ENCODE results near the gene SMCO1.
"Not testable (repeated sequence)": the region's sequence is repeated elsewhere in the genome, so short reads cannot be mapped to it uniquely, and the experiment has no call there.

SMCO1 gene

DNA sequence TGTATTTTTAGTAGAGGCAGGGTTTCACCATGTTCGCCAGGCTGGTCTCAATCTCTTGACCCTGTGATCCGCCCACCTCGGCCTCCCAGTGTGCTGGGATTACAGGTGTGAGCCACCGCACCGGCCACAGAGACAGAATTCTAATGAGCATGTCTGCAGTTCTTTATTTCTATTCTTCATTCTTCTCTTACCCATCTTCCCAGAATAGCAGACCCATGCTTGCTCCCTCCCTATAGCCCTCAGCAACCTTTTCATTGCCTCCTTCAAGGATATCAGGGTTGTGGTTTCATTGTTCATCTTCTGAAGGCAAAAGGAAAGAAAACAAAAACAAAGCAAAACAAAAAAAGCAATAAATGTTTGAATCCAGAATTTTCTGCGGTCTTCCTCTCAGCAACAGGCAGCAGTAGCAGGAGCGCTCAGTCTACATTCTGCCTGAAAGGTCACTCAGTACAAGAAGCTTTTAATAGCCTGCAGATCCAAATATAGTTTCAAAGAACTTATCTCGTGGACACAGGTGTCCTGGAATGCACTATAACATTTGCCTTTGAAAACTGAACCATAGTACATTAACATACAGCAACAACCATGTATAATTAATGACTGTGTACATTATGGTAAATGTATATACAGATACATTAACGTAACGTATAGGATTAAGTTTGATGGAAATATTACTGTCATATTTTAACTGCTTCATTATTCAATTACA lies at the start of gene SMCO1:
Gene SMCO1, minus strand, starts transcription at position 434 of the 709 bp plus-strand sequence. Its CDS starts 137 bp downstream, at position 297.
- no peak for DNase-seq (ENCODE audit: low read depth in 2 of 2)

DNA sequence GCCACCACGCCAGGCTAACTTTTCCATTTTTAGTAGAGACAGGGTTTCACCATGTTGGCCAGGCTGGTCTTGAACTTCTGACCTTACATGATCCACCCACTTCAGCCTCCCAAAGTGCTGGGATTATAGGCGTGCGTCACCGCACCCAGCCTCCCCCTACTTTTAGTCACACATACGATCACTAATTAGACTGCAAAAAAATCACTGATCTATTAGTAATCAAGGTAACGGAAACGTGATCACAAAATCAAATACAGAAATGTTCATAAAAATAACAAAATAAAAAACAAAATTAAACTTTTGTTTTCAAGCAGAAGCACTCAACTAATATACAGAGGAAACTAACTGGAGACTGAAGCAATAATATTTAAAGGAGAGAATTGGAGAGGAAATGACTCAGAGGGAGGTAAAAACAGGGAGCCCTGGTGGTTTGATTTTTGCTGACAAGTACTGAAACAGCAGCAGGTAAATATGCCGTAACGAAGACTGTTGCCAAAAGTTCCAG lies 48.6 kb upstream of the SMCO1 start:
- no peak for DNase-seq (ENCODE audit: low read depth in 2 of 2)

DNA sequence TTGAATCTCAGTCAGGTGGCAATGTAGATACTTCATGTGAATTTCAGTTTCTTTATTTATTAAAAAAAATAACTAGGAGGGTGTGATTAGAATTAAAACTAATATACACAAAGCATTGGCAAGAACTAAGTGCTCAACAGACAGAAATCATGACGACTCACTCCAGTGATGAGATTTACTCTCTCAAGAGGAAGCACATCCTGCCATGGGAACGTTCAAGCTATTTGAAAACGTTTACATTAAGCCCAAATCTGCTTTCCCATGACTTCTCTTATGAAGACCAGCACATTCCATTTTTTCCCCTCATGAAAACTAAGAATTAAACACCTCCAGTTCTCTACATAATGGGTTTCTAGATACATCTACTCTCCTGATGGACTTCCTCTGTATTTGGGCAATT lies 44.7 kb upstream of the SMCO1 start:
- no peak for DNase-seq (ENCODE audit: low read depth in 2 of 2)

DNA sequence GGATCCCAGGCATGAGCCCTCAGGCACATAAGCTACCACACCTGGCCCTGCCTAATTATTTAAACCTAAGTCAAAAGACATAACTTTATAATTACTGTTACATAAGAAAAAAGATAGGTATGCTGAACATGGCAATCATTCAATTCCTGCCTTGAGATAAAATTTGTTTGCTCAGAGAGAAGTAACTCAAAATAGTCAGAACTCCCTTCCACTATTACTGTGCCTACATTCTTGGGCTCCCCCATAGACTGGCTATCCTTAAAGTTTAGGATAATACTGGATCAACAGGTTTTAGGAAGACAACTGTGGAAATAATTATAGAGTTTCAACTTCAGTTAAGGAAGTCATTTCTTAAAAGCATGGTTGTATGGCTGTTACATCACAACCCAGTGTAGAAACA lies 43.3 kb upstream of the SMCO1 start:
- no peak for DNase-seq (ENCODE audit: low read depth in 2 of 2)

DNA sequence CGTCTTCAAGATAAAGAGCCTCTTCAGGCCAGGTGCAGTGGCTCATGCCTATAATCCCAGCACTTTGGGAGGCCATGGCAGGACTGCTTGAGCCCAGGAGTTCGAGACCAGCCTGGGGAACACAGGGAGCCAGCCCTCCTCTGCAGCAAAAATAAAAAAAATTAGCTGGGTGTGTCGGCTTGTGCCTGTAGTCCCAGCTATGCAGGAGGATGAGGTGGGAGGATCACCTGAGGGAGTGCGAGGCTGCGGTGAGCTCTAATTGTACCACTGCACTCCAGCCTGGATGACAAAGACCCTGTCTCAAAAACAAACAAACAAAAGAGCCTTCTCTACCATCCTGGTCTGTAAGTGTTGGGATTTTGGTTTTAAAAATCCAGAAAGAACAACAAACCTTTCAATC lies 42.1 kb upstream of the SMCO1 start:
- no peak for DNase-seq (ENCODE audit: low read depth in 2 of 2)

GRCh38 chr3:196555295-196555694 lies 40.1 kb upstream of the SMCO1 start:
- DNase-seq (ENCODE audit: low read depth in 2 of 2) = no peak

GRCh38 chr3:196554205-196554604 lies 39.1 kb upstream of the SMCO1 start:
- DNase-seq (ENCODE audit: low read depth in 2 of 2) = no peak

DNA sequence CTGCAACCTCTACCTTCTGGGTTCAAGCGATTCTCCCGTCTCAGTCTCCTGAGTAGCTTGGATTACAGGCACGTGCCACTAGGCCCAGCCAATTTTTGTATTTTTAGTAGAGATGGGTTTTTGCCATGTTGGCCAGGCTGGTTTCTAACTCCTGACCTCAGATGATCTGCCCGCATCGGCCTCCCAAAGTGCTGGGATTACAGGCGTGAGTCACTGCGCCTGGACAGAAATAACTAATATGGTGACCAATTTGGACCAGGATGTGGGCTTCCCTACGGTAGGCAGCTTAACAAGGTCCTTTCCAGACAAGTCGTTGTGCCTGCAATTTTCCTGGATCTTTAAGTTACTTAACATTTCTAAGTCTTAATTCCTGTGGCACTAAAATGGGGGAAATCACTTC lies 38.4 kb upstream of the SMCO1 start:
- no peak for DNase-seq (ENCODE audit: low read depth in 2 of 2)

GRCh38 chr3:196552253-196552652 lies 37.1 kb upstream of the SMCO1 start:
- no peak for DNase-seq (ENCODE audit: low read depth in 2 of 2)

- DNase-seq (ENCODE audit: low read depth in 2 of 2) = not testable (repeated sequence)
These were observed 35.0 kb upstream of the SMCO1 start for GRCh38 chr3:196550172-196550571.

GRCh38 chr3:196549312-196549711 lies 34.2 kb upstream of the SMCO1 start:
- DNase-seq (ENCODE audit: low read depth in 2 of 2) = not testable (repeated sequence)

GRCh38 chr3:196547067-196547466 lies 31.9 kb upstream of the SMCO1 start:
- DNase-seq (ENCODE audit: low read depth in 2 of 2) = no peak

- DNase-seq (ENCODE audit: low read depth in 2 of 2) = no peak
These were observed 31.4 kb upstream of the SMCO1 start for GRCh38 chr3:196546537-196546936.

DNA sequence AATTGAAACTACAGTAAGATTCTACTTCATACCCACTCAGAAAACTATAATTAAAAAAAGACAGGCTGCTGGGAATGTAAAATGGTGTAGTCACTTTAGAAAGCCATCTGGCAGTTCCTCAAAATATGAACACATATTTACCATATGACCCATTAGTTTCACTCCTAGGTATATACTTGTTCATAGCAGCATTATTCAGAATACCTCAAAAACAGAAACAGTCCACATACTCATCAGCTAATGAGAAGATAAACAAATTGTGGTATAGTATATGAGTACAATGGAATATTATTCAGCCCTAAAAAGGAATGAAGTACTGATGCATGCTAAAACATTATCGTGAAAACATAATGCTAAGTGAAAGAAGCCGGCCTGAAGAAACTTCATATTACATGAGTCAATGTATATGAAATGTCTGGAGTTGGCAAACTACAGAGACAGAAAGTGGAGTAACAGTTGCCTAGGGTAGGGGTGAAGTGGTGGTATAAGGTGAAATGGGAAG lies 29.4 kb upstream of the SMCO1 start:
- no peak for DNase-seq (ENCODE audit: low read depth in 2 of 2)

GRCh38 chr3:196541684-196542445 lies 26.7 kb upstream of the SMCO1 start:
- no peak for DNase-seq (ENCODE audit: low read depth in 2 of 2)

DNA sequence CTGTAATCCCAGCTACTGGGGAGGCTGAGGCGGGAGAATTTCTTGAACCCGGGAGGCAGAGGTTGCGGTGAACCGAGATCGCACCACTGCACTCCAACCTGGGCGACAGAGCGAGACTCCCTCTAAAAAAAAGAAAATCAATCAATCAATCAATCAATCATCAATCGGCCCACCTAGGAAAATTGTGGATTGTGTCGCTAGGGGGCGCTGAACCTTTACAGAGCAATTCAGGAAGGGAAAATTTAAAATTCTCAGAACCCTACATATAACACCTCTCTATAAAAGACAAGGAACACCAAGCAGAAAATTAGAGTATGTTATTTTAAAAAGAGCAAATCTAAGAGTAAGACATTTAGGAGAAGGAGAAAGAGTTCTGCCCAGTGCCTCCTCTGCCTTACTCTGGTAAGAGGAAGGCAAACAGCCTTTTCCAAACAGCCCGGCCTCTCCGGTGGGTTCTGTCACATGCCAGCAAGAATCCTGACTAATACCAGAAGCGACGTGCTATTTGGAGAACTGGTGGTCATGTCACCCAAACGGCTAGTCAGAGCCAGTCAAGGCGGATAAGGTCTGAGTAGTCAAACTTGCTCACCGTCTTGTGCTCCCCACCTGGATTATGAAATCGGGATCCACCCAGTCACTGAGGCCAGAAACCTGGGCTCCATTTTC lies 22.3 kb upstream of the SMCO1 start:
- DNase-seq (ENCODE audit: low read depth in 2 of 2) = no peak

- DNase-seq (ENCODE audit: low read depth in 2 of 2) = no peak
These were observed 18.1 kb upstream of the SMCO1 start for GRCh38 chr3:196533260-196533681.

DNA sequence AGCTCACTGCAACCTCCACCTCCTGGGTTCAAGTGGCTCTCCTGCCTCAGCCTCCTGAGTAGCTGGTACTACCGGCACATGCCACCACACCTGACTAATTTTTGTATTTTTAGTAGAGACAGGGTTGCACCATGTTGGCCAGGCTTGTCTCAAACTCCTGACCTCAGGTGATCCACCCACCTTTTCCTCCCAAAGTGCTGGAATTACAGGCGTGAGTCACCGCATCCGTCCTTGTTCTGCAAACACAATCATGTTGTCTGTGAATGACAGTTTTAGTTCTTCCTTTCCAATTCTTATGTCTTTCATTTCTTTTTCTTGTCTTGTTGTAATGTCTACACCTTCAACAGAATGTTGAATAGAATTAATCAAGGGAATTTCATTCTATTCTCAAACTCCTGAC lies 16.3 kb upstream of the SMCO1 start:
- no peak for DNase-seq (ENCODE audit: low read depth in 2 of 2)

DNA sequence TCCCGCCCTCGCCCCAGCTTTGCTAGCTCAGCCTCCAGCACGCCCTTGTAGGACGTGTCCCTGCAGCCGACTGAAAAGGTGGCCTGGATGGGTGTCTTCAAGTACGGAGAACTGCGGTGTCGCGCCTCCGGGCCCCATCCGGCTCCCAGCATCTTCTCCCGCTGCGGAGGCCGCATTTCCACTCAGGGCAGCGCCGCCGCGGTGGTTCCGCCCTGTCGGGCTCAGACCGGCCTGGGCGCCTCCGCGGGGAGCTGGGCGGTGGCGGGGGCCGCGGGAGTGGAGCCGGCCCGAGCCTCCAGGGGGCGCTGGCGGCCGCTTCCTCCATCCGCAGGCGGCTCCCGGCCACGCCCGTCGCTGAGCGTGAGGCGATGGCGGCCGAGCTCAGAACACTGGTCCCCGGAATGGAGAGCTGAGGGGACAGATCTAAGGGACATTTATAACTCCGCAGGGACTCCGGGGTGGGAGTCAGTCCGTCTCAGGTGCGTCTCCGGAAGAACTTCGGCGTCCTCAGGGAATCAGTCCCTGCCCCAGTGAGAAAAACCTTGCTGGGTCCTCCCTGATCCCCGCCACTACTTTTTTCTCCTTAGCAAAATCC lies 13.6 kb upstream of the SMCO1 start:
- DNase-seq (ENCODE audit: low read depth in 2 of 2) = peak; percentile 82

- DNase-seq (ENCODE audit: low read depth in 2 of 2) = no peak
These were observed 10.0 kb upstream of the SMCO1 start for GRCh38 chr3:196525141-196525540.

- DNase-seq (ENCODE audit: low read depth in 2 of 2) = no peak
These were observed 9.4 kb upstream of the SMCO1 start for GRCh38 chr3:196524527-196524926.

DNA sequence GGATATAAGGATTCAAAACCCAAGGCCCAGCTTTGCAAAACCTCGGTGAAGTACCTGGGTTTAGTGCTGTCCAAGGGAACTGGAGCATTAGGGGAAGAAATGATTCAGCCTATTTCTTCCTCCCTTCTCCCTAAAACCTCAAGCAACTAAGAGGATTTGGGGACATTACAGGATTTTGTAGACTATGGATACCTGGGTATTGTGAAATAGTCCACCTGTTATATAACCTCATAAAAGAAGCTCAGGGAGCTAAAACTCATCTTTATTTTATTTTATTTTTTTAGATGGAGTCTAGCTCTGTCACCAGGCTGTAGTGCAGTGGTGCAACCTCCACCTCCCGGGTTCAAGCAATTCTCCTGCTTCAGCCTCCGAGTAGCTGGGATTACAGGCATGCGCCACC lies 8.7 kb upstream of the SMCO1 start:
- no peak for DNase-seq (ENCODE audit: low read depth in 2 of 2)
